H7 (cell line): Measurements from ENCODE around the gene ILF3. TPM values are rescaled to one million over a fixed set of nuclear protein-coding genes. Genes with fewer than 3 reads are reported as not detected.

Experiments
- DNase-seq: peaks from one replicate; pipeline ENCODE4 v3.0.0; 2012
- H3K27me3 ChIP-seq: 2 replicates; pipeline ENCODE4 v1.6.0; 2011; ENCODE audit warnings: mild to moderate bottlenecking, low read length; ENCODE audit not compliant: control insufficient read depth, insufficient read depth
- H3K36me3 ChIP-seq: replicated peaks from 2 replicates; pipeline ENCODE4 v1.5.1; 2011; ENCODE audit warnings: low read length; ENCODE audit not compliant: control insufficient read depth, insufficient read depth
- H3K4me3 ChIP-seq: 2 replicates; pipeline ENCODE4 v1.5.1; 2011; ENCODE audit warnings: low read depth, mild to moderate bottlenecking, control low read depth, low read length, moderate library complexity; ENCODE audit not compliant: insufficient read depth
- total RNA-seq: library from RNA; depleted of rRNA; stranded (reverse); fragments of >200 nt; shearing (Covaris generic); gene quantifications from 2 replicates; pipeline ENCODE4 v1.2.3, GENCODE V29; 2014; rRNA removed

ILF3 gene
- total RNA-seq = 354 and 378 TPM in 2 replicates

DNA sequence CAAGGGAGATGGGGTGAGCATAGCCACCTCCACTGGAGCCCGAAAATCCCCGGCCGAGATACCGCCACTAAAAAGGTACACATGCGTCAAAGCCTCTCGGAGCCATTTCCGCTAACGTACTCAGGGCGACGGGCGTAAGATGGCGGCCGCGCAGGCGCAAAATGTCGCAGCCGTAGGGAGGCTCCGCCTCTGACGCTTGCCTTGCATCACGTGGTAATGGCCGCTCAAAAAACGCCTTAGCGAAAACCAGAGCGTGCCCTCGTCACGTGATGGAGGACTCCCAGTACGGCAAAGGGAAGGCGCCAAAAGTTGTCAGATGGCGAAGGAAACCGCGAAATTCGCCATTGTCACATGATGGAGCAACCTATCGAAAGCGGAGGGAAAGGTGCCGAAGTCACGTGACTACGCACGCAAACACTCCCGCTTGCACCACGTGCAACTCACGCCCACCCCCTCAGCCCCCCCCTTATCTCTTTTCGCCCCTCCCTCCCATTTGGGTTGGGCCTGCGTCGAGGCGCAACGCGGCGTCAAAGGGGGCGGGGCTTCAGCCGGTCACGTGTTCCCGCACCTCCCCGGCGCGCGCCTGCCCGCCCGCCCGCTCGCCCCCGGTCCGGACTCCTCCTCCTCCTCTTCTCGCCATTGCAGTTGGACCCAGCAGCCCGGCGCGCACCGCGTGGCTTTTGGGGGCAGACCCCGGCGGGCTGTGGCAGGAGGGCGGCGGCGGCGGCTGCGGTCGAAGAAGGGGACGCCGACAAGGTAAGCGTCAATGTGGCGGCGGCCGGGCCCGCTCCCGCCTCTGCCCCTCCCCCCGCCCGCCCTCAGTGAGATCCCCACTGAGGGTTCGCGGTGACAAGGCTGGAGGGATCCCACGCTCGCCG is at the start of gene ILF3:
Gene ILF3, plus strand, starts transcription at position 615 of the 878 bp plus-strand sequence. CDS start 16,260 bp downstream, outside the sequence.
- peak; percentile 97 for DNase-seq
- H3K4me3 ChIP-seq = peak within 1 kb of the TSS; percentile 97
- H3K36me3 ChIP-seq = peaks cover 9% of the 10 kb centered on the region
- no peaks in the 10 kb centered on the region for H3K27me3 ChIP-seq

GRCh38 chr19:10604460-10604980 is 49.6 kb upstream of the ILF3 start:
- no peak for DNase-seq
- H3K27me3 ChIP-seq = no peaks in the 10 kb centered on the region
- H3K36me3 ChIP-seq = no peaks in the 10 kb centered on the region
- H3K4me3 ChIP-seq = no peak overlapping the region

DNA sequence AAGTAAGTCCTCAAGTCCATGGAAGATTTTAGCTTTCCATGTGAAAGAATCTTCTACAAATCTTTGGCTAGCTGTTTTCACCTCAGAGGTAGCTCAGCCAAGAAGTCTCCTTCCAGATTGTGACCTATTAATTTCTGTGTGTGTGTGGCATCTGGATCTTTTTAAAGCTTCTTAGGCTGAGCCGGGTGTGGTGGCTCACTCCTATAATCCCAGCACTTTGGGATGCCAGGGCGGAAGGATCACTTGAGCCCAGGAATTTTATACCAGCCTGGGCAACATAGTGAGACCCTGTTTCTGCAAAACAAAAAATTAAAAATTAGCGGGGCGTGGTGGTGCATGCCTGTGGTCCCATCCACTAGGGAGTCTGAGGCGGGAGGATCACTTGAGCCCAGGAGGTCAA is 42.2 kb upstream of the ILF3 start:
- Histone ChIP-seq H3K4me3 (no peak overlapping the region), H3K36me3 (no peaks in the 10 kb centered on the region), H3K27me3 (no peaks in the 10 kb centered on the region)
- DNase-seq = no peak

DNA sequence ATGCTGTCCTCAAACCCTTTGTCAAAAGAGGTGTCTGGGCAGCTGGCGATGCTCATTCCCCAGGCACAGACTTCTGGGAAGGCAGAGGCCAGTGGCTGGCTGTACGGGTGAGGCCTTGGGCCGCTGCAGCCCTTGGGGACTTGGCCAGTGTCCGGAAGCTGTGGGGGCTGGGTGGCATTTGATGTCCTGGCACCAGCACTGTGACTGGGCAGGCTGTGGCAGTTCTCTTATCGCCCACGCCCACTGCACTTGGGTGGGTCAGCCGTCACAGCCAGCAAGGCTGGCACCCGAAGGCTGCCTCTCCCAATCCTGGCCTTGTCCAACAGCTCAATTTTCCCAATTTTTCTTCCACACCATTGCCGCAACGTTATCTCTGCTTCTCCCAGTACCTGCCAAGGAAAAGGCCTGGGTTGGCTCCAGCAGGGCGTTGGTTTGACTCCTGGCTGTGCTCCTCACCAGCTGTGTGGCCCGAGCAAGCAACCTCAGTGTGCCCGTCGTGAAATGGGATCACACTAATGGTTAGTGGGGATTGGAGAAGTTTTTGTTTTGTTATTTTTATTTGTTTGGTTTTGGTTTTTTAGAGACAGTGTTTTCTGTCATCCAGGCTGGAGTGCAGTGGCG is 41.5 kb upstream of the ILF3 start:
- peak; percentile 32 for DNase-seq
- Histone ChIP-seq H3K27me3 (no peaks in the 10 kb centered on the region), H3K36me3 (no peaks in the 10 kb centered on the region), H3K4me3 (no peak overlapping the region)

- no peak for DNase-seq
Observed at GRCh38 chr19:10615429-10616023, 38.6 kb upstream of the ILF3 start.

GRCh38 chr19:10617409-10618121 is 36.6 kb upstream of the ILF3 start:
- H3K36me3 ChIP-seq = no peaks in the 10 kb centered on the region
- no peaks in the 10 kb centered on the region for H3K27me3 ChIP-seq
- DNase-seq = no peak
- no peak overlapping the region for H3K4me3 ChIP-seq

More at GRCh38 chr19:10615429-10616023, 38.6 kb upstream of the ILF3 start:
- no peak overlapping the region for H3K4me3 ChIP-seq
- H3K27me3 ChIP-seq = no peaks in the 10 kb centered on the region
- H3K36me3 ChIP-seq = no peaks in the 10 kb centered on the region

DNA sequence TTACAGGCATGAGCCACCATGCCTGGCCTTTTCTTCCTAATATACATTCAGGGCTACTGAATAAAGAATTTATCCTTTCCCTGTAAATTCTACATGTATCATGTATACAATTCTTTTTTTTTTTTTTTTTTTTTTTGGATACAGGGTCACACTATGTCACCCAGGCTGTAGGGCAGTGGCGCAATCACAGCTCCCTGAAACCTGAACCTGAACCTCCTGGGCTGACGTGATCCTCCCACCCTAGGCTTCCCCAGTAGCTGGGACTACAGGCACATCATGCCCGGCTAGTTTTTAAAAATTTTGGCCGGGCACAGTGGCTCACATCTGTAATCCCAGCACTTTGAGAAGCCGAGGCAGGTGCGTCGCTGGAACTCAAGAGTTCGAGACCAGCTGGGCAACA is 35.3 kb upstream of the ILF3 start:
- H3K4me3 ChIP-seq = no peak overlapping the region
- DNase-seq = no peak
- no peaks in the 10 kb centered on the region for H3K36me3 ChIP-seq
- H3K27me3 ChIP-seq = no peaks in the 10 kb centered on the region

DNA sequence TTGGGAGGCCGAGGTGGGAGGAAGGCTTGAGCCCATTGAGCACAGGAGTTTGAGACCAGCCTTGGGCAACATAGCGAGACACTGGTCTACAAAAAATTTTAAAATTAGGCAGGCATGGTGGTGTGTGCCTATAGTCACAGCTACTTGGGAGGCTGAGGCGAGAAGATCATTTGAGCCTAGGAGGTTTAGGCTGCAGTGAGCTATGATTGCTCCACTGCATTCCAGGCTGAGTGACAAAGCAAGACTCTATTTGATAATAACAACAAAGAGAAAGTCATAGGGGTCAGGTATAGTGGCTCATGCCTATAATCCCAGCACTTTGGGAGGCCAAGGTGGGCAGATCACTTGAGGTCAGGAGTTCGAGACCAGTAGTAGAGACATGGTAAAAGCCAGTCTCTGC is 33.4 kb upstream of the ILF3 start:
- H3K4me3 ChIP-seq = no peak overlapping the region
- no peaks in the 10 kb centered on the region for H3K27me3 ChIP-seq
- no peaks in the 10 kb centered on the region for H3K36me3 ChIP-seq
- no peak for DNase-seq

DNA sequence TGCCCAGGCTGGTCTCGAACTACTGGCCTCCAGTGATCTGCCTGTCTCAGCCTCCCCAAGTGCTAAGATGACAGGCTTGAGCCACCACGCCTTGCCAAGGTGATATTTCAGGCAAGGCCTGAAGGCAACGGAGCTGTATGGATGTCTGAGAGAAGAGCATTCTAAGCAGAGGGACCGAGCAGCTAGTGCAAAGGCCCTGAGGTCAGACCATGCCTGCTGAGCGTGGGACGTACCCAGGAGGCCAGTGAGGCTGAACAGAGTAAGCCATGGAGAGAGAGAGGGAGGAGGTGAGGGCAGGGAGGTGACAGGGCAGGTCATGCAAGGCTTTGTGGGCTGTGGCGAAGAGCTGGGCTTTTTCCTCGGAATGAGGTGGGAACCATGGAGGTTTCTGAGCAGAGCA is 32.2 kb upstream of the ILF3 start:
- no peak overlapping the region for H3K4me3 ChIP-seq
- no peaks in the 10 kb centered on the region for H3K27me3 ChIP-seq
- no peak for DNase-seq
- H3K36me3 ChIP-seq = no peaks in the 10 kb centered on the region

- H3K4me3 ChIP-seq = no peak overlapping the region
- peaks cover 8% of the 10 kb centered on the region for H3K36me3 ChIP-seq
- no peaks in the 10 kb centered on the region for H3K27me3 ChIP-seq
- peak; percentile 36 for DNase-seq
Observed at GRCh38 chr19:10624585-10624984, 29.6 kb upstream of the ILF3 start.

GRCh38 chr19:10625003-10625761 is 29.0 kb upstream of the ILF3 start, which contains the start of gene SLC44A2:
Gene SLC44A2 (plus strand): TSS chr19:10625553. CDS start chr19:10625634, 81 bp downstream.
- peak; percentile 99 for DNase-seq
- Histone ChIP-seq H3K27me3 (no peaks in the 10 kb centered on the region), H3K36me3 (peaks cover 10% of the 10 kb centered on the region), H3K4me3 (peak within 1 kb of the TSS; percentile 64)

DNA sequence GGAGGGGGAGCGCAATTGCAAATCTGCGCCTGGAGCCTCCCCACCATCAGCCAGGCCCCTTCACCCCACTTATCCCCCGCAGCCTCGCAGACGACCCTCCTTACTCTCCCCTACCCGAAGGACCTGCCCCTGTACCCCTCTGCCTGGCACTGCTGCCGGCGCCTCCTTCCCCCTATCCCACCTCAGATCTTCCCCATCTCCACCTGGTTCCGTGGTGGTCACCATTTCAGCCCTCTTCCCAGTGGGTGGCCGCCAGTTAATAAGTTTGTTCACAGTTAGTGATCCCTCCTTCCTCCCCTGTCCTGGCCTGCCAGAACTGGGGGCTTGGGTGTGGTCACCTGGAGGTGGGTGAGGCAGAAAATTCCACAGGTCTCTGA is 28.4 kb upstream of the ILF3 start:
- no peak for DNase-seq
- H3K27me3 ChIP-seq = no peaks in the 10 kb centered on the region
- peak overlapping the region; percentile 64 for H3K4me3 ChIP-seq
- peaks cover 10% of the 10 kb centered on the region for H3K36me3 ChIP-seq

- Histone ChIP-seq H3K27me3 (no peaks in the 10 kb centered on the region), H3K36me3 (peaks cover 32% of the 10 kb centered on the region), H3K4me3 (no peak overlapping the region)
- no peak for DNase-seq
Observed at GRCh38 chr19:10631874-10632273, 22.3 kb upstream of the ILF3 start.
